Activated CD8-positive, alpha-beta T cell treated with anti-CD3 and anti-CD28 coated beads, Interleukin-2, amount 10 ng/mL, durations not matched to agents 7 days and 5 days (primary cell): ENCODE results near the gene CLEC2L. TPM values are rescaled to one million over a fixed set of nuclear protein-coding genes. Genes with fewer than 3 reads are reported as not detected.
A peak's percentile ranks its signal among the peaks of the same experiment; 100 is the strongest.

Experiments used
- ATAC-seq: fragments of 150-1000 bp; cut with Tn5 transposase; one replicate; pipeline ENCODE4 v1.10.0; 2021; ENCODE audit warnings: moderate library complexity
- CTCF ChIA-PET: fragments of 350-600 bp; sonication (Branson Sonifier 250); formaldehyde crosslinking; loops from one replicate; lab custom pipeline; 2021; ENCODE audit warnings: antibody characterized with exemption; lab: Charles Lee
- POLR2A ChIA-PET: fragments of 350-600 bp; sonication (Branson Sonifier 250); formaldehyde crosslinking; loops from one replicate; lab custom pipeline; 2021; ENCODE audit warnings: antibody characterized with exemption; lab: Charles Lee
- DNase-seq: peaks from one replicate; pipeline ENCODE4 v3.0.0-alpha.2; 2020
- H3K27ac Mint-ChIP-seq: one replicate; pipeline ENCODE4 v1.8.0; 2021; ENCODE audit warnings: mild to moderate bottlenecking, mixed read lengths
- H3K27me3 Mint-ChIP-seq: one replicate; pipeline ENCODE4 v1.8.0; 2021; ENCODE audit warnings: low read depth, mixed read lengths
- H3K36me3 Mint-ChIP-seq: one replicate; pipeline ENCODE4 v1.8.0; 2021; ENCODE audit warnings: low read depth, mixed read lengths
- H3K4me1 Mint-ChIP-seq: one replicate; pipeline ENCODE4 v1.8.0; 2021; ENCODE audit warnings: low read depth, mixed read lengths
- H3K4me3 Mint-ChIP-seq: one replicate; pipeline ENCODE4 v1.8.0; 2021; ENCODE audit warnings: mild to moderate bottlenecking, mixed read lengths
- H3K9me3 Mint-ChIP-seq: one replicate; pipeline ENCODE4 v1.8.0; 2022; ENCODE audit warnings: mixed read lengths; ENCODE audit not compliant: insufficient read depth
- total RNA-seq, 2 experiments: library from RNA; stranded (reverse); gene quantifications; one replicate each; pipeline ENCODE4 v1.2.3, GENCODE V29; 2021

Gene CLEC2L
- total RNA-seq, 2 experiments from 2014 or later, result not detected

DNA sequence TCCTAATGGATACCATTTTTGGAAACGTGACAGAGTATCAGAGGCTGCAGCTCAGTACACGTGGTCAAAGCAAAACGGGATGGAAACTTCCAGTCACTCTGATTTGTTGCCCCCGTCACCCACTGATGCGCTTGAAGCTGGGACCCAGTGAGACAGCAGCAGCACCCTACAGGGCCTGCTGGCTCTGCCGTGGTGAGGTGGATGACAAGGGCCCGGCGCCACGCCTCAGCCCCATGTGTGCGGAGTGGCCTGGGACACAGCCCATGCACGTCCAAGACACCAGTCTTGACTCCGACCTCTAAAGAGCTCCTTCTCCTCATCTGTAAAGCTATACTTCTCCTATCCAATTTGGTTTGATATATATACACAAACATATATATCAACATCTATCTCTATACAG, 39.0 kb downstream of the CLEC2L start:
- POLR2A ChIA-PET, result no interaction called here
- CTCF ChIA-PET, result no interaction called here
- Mint-ChIP-seq H3K4me1 (peaks cover 2% of the 10 kb centered on the region), H3K27me3 (peaks cover 3% of the 10 kb centered on the region), H3K9me3 (no peaks in the 10 kb centered on the region), H3K36me3 (no peaks in the 10 kb centered on the region), H3K27ac (no peak overlapping the region), H3K4me3 (no peak overlapping the region)
- no peak for ATAC-seq
- no peak for DNase-seq

DNA sequence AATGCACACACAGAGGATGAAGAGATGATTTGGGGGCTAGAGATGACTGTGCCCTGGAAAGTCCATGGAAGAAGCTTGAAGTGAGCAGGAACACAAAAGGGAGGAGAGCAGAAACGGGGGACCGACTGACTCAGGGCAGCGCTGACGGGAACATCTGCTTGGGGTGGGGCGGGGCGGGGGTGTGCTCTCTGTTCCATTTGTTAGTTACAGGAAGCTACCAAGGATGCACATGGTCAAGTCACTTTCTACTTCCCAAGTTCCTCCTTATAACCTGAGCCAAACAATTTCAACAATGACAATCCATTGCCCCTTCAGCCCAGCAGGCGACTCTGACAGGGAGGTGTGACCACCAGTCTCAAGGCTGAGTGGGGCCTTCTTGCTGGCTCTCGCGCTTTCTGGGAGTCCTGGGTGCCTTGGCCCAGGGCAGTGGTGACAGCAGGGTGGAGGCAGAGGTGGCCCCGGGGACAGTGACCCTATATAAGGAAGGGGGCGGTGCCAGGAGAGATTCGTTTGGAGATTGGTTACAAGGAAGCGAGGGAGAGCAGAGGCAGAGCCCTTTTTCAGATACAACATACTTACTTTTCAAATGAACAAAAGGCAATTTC, 39.6 kb downstream of the CLEC2L start:
- ChIA-PET POLR2A (no interaction called here), CTCF (interaction anchor here (1.2 kb wide), 1 partner anchor 63 kb away, joined by 3 read pairs; no protein-coding TSS in a partner anchor)
- H3K27ac Mint-ChIP-seq, result no peak overlapping the region
- no peaks in the 10 kb centered on the region for H3K9me3 Mint-ChIP-seq
- H3K4me3 Mint-ChIP-seq, result no peak overlapping the region
- no peaks in the 10 kb centered on the region for H3K36me3 Mint-ChIP-seq
- ATAC-seq (no peak), DNase-seq (no peak)
- peaks cover 2% of the 10 kb centered on the region for H3K4me1 Mint-ChIP-seq
- peaks cover 3% of the 10 kb centered on the region for H3K27me3 Mint-ChIP-seq

DNA sequence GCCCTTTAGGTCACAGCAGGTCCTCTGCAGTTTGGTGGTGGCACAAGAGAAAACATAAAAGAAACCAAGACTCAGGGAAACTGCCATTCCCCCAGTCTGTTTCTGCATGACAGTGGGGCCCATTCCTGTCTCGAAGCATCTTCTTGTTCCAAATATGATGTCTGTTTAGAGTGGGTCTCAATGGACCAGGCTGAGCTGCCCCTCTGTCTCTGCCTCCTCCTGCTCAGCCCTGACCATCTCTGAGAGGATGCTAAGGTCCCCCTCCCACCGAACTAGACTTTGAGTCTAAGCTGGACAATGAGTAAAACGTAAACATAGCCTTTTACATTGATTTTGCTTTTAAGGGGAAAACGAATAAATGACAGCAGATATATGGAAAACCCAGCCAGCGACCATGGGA, 40.4 kb downstream of the CLEC2L start:
- no peaks in the 10 kb centered on the region for H3K36me3 Mint-ChIP-seq
- H3K9me3 Mint-ChIP-seq, result no peaks in the 10 kb centered on the region
- no peak overlapping the region for H3K27ac Mint-ChIP-seq
- peaks cover 2% of the 10 kb centered on the region for H3K4me1 Mint-ChIP-seq
- ATAC-seq, result no peak
- peaks cover 3% of the 10 kb centered on the region for H3K27me3 Mint-ChIP-seq
- CTCF ChIA-PET, result interaction anchor here (1.2 kb wide), 1 partner anchor 64 kb away, joined by 3 read pairs; no protein-coding TSS in a partner anchor
- H3K4me3 Mint-ChIP-seq, result no peak overlapping the region
- POLR2A ChIA-PET, result no interaction called here
- no peak for DNase-seq

DNA sequence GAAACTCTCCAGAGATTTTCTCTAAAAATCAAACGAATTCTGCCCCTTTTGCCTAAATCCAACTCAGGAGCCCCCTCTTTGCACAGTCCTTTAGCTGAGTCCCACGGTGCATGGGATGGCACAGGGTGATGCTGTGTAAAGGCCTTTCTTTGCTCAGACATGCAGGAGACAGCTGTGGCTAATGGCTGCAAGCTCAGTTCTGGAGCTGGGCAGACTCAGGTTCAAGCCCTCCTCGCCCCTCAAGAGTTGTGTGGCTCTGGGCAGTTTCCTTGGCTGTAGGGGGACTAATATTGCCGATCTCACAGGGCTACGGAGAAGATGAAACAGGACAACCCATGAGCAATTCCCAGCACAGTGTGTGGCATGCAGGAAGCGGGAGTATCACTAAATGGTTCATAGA, 42.6 kb downstream of the CLEC2L start:
- Mint-ChIP-seq H3K9me3 (no peaks in the 10 kb centered on the region), H3K36me3 (no peaks in the 10 kb centered on the region), H3K4me1 (peaks cover 2% of the 10 kb centered on the region), H3K4me3 (no peak overlapping the region), H3K27me3 (no peaks in the 10 kb centered on the region), H3K27ac (no peak overlapping the region)
- POLR2A ChIA-PET, result no interaction called here
- DNase-seq (no peak), ATAC-seq (no peak)
- CTCF ChIA-PET, result no interaction called here

DNA sequence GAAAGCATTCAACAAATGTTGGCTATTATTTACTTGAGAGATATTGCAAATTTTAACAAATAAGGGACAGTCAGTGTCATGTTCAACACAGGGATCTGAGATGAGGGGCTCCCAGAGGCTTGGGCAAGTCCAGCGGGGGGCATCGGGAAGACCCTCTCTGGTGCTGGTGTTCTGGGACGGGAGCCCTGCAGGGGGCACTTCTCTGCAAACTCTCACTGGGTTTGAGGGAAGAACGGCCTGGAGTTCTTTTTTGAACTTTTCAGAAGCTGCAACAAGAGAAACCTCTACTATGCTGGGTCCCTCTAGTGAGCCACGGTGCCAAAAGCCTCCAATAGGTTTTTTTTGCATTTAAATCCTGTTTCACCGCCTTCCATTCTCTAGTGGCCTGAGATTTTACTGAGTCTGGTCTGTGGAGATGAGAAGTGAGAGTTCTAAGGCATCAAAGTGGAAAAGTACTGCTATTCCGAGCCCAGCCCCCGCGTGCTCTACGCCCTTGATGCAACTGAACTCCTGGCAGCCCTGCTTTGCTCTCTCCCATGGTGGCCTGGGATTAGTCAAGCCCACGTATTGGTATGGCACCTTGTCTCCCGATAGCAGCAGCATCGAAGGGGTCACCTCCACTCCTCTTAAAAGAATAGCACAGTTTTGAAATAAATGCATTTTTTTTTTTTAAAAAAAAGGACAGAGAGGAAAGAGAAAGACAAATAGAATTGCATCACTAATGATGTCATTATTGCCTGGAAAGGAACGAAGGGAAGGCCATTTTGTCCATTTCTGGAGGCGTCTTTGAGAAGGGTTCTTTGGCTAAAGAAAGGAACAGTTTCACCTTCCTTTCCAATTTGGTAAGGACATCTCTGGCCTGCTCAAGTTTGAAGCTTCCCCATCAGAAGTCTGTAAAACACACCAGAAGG, 43.5 kb downstream of the CLEC2L start:
- peaks cover 2% of the 10 kb centered on the region for H3K4me1 Mint-ChIP-seq
- CTCF ChIA-PET, result no interaction called here
- H3K36me3 Mint-ChIP-seq, result no peaks in the 10 kb centered on the region
- no peaks in the 10 kb centered on the region for H3K9me3 Mint-ChIP-seq
- no peak overlapping the region for H3K4me3 Mint-ChIP-seq
- no peak overlapping the region for H3K27ac Mint-ChIP-seq
- POLR2A ChIA-PET, result interaction anchor here (0.8 to 0.9 kb wide), 2 partner anchors 11 to 23 kb away, joined by 3 read pairs; no protein-coding TSS in a partner anchor
- ATAC-seq, result no peak
- no peak for DNase-seq
- H3K27me3 Mint-ChIP-seq, result no peaks in the 10 kb centered on the region

DNA sequence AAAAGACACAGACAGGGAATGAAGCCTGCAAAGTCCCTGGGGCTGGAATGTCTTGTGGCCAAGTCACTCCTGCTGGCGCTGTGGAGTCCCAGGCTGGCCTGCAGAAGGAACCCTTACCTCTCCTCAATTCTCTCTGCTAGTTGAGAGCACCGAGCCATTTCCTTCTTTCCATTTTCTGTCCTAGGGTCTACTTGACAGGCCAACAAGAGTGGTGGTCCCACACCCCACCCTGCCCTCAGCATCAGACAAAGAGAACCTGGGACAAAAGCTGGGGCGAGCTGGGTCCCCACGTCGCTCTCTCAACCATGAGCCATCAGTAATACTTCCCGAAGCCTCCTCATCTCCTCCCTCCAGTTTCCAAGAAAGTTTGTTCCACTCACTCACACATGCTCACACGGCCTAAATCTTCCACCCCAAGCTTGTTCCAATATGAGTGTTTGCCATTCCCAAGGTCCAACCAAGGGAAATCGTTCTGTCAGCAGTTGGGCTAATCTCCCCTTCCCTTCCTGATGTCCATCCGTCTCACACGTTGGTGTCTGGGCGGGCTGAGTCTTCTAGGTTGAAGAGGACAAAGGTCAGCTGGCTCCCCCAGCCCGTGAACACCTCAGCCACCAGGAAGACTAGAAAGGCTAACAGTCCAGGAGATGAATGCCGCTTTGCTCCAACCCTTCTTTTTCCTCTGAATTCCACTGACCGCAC, 44.3 kb downstream of the CLEC2L start:
- peaks cover 2% of the 10 kb centered on the region for H3K4me1 Mint-ChIP-seq
- H3K27ac Mint-ChIP-seq, result no peak overlapping the region
- ChIA-PET CTCF (no interaction called here), POLR2A (interaction anchor here (0.8 kb wide), 1 partner anchor 22 kb away, joined by 3 read pairs; no protein-coding TSS in a partner anchor)
- DNase-seq, result no peak
- H3K27me3 Mint-ChIP-seq, result no peaks in the 10 kb centered on the region
- no peaks in the 10 kb centered on the region for H3K9me3 Mint-ChIP-seq
- no peak for ATAC-seq
- no peak overlapping the region for H3K4me3 Mint-ChIP-seq
- H3K36me3 Mint-ChIP-seq, result no peaks in the 10 kb centered on the region

- no peaks in the 10 kb centered on the region for H3K36me3 Mint-ChIP-seq
- ATAC-seq (no peak), DNase-seq (no peak)
- ChIA-PET POLR2A (no interaction called here), CTCF (no interaction called here)
- no peak overlapping the region for H3K4me3 Mint-ChIP-seq
- H3K4me1 Mint-ChIP-seq, result peaks cover 2% of the 10 kb centered on the region
- H3K27ac Mint-ChIP-seq, result peak overlapping the region; percentile 18
- no peaks in the 10 kb centered on the region for H3K9me3 Mint-ChIP-seq
- no peaks in the 10 kb centered on the region for H3K27me3 Mint-ChIP-seq
Observed at GRCh38 chr7:139568346-139568675, 44.8 kb downstream of the CLEC2L start.

DNA sequence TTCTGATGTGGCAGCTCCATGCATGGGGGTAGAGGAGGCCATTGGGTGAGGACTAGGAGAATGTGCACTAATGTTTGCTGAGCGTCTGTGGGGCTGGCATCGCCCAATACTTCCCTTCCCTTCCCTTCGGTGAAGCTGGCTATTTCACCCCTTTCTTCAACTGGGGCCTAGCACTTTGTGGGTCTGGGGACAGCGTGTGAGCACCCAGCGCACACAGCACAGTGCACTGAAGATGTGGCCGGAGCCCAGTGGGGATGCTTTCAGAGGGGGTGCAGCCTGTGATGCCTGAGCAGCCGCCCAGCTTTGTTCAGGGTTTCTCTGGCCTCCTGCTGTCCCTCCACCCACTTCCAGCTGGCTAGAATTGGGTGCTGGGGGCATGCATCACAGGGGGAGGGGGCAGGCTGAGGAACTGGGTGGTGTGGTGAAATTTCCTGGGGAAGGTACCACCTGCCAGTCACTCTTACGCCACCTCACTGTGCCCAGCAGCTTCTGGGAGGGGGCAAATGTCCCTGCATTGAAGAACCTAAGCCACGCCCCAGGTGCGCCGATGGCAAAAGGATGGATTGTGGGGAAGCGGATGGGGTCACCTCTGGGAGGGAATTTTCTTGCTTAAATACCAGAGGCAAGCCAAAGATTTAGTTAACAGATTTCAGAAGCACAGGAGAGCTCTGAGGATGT, 45.5 kb downstream of the CLEC2L start:
- Mint-ChIP-seq H3K36me3 (no peaks in the 10 kb centered on the region), H3K9me3 (no peaks in the 10 kb centered on the region), H3K27me3 (no peaks in the 10 kb centered on the region), H3K4me1 (peaks cover 2% of the 10 kb centered on the region), H3K27ac (no peak overlapping the region), H3K4me3 (no peak overlapping the region)
- POLR2A ChIA-PET, result no interaction called here
- DNase-seq, result no peak
- CTCF ChIA-PET, result no interaction called here
- ATAC-seq, result no peak

GRCh38 chr7:139570119-139570518, 46.6 kb downstream of the CLEC2L start:
- CTCF ChIA-PET, result interaction anchor here (0.9 kb wide), 1 partner anchor 10 kb away, joined by 3 read pairs; no protein-coding TSS in a partner anchor
- no peaks in the 10 kb centered on the region for H3K9me3 Mint-ChIP-seq
- peaks cover 2% of the 10 kb centered on the region for H3K4me1 Mint-ChIP-seq
- H3K27me3 Mint-ChIP-seq, result no peaks in the 10 kb centered on the region
- ATAC-seq (no peak), DNase-seq (no peak)
- H3K27ac Mint-ChIP-seq, result no peak overlapping the region
- H3K4me3 Mint-ChIP-seq, result no peak overlapping the region
- H3K36me3 Mint-ChIP-seq, result no peaks in the 10 kb centered on the region
- POLR2A ChIA-PET, result no interaction called here

DNA sequence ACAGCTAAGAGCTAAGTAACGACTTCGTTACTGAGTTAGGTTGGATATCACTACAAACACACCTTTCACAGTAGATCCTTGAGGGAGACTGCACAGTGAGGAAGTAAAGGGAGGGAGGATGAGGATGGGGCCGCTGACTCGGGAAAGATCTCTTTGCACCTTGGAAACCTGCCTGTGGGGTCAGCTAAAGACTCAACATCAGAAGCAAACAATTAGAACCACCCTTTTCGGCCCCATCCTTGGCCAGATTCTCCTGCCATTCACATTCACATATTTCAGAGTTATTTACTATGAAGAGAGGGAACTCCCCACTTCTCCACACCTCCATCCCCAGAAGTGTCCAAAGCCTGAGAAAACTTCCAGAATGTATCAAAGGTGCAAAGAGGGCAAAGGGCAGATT, 47.1 kb downstream of the CLEC2L start:
- H3K4me3 Mint-ChIP-seq, result no peak overlapping the region
- CTCF ChIA-PET, result interaction anchor here (0.9 kb wide), 1 partner anchor 10 kb away, joined by 3 read pairs; no protein-coding TSS in a partner anchor
- H3K36me3 Mint-ChIP-seq, result no peaks in the 10 kb centered on the region
- DNase-seq (no peak), ATAC-seq (no peak)
- no peaks in the 10 kb centered on the region for H3K9me3 Mint-ChIP-seq
- H3K27ac Mint-ChIP-seq, result no peak overlapping the region
- POLR2A ChIA-PET, result no interaction called here
- H3K27me3 Mint-ChIP-seq, result no peaks in the 10 kb centered on the region
- H3K4me1 Mint-ChIP-seq, result no peaks in the 10 kb centered on the region

- Mint-ChIP-seq H3K27ac (no peak overlapping the region), H3K27me3 (no peaks in the 10 kb centered on the region), H3K36me3 (no peaks in the 10 kb centered on the region), H3K4me3 (no peak overlapping the region), H3K9me3 (no peaks in the 10 kb centered on the region), H3K4me1 (no peaks in the 10 kb centered on the region)
- ChIA-PET POLR2A (no interaction called here), CTCF (no interaction called here)
- ATAC-seq (no peak), DNase-seq (no peak)
Observed at GRCh38 chr7:139571190-139571589, 47.7 kb downstream of the CLEC2L start.
